8988T (cell line): ENCODE measurements around the gene SH3RF3.

Experiments
- DNase-seq: peaks from one replicate; pipeline ENCODE4 v3.0.0; 2011

SH3RF3 gene

GRCh38 chr2:109320195-109320922 lies 191.4 kb downstream of the SH3RF3 start:
- no peak for DNase-seq

- no peak for DNase-seq
Observed at GRCh38 chr2:109321570-109321969, 192.6 kb downstream of the SH3RF3 start.

DNA sequence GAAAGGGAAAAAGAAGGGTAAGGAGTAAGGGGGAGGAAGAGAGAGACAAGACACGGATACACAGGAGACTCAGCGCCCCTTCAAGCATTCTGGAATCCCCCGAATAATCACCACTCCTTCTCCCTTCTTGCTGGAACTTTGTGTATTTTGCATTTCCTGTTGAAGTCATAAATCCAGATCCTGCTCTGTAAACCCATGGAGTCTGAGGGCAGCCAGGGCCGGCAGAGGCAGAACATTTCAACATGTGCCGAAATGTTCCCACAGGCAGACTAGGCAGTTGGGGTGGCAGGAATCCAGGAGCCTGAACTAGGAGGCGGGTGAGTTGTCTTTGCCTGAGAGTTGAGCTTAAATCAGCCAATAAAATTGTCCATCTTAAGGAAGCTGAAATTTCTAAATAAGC lies 193.1 kb downstream of the SH3RF3 start:
- DNase-seq, result no peak

DNA sequence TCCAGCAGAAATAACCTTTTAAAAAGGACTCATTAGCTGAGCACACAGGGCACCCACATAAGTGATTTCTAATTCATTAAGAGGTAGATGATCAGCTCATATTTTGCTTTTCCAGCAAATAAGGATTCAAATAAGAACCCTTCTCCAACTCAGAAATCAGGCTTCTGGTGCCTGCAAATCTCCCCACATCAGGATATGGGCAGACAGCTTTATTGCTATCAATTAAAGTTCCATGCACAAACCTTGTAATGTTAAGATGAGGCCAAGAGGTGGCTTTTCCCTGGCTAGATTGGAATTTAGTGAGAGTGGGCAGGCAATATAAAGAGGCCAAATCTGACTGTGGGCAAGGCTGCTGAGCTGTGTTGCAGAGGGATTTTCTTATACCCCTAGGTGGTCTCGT lies 193.6 kb downstream of the SH3RF3 start:
- DNase-seq, result no peak

- DNase-seq, result no peak
Observed at GRCh38 chr2:109324861-109325260, 195.9 kb downstream of the SH3RF3 start.

DNA sequence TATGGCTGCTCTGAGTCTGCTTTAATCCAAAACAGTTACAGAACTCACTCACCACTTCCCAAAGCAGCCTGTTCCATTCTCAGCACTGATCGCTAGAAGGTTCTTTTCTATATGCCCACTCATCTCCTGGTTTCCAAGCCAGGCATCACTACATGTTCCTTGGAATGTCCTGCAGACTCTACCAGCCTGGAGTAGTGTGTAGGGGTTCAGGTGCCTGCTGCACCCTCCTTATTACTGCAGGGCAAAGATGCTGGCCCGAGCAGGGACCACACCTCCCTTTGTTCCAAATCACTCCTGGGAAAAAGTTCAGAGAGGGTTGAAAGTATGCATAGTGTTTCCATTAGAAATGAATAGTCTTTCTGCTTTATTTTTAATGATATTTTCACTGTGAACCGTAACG lies 196.6 kb downstream of the SH3RF3 start:
- no peak for DNase-seq

- DNase-seq, result no peak
Observed at GRCh38 chr2:109326306-109326705, 197.3 kb downstream of the SH3RF3 start.

- DNase-seq, result no peak
Observed at GRCh38 chr2:109330056-109330455, 201.1 kb downstream of the SH3RF3 start.

DNA sequence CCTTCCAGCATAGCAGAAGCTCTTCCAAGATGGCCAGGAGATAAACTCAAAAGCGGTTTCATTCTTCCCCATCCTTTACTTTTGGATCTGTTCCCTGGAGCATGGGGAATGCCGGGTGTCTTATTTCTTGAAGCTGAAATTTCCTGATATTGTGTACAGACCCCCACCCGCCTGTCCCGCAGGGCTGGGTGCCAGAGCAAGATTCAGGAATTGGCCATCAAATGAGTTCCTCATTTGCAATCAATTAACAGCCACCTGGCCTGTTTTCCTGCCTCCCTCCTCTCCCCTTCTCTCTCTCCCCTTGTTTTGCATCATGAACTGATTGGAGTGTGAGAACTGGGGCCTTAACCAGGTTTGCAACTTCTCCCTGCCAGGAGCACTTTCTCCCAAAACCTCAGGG lies 202.1 kb downstream of the SH3RF3 start:
- no peak for DNase-seq

- DNase-seq, result peak; percentile 60
Observed at GRCh38 chr2:109331896-109332848, 203.2 kb downstream of the SH3RF3 start.

DNA sequence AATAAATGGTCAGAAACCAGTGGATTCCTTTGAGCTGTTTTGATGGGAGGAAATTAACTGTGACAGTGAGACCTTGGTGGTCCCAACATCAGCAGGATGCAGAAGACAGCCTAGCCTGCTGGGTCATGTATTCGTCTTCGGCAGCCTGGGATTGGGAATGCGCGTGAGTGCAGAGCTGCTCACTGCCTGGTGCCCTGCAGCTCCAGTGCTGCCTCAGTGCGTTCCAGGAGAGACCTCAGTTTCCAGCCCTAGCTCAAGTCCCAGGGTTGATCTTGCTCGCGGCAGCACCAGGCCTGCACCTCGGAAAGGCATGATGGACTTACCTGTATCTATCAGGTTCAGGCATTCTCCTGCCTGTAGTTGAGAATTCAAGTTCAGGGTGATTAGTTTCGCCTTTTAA lies 203.9 kb downstream of the SH3RF3 start:
- DNase-seq, result no peak

DNA sequence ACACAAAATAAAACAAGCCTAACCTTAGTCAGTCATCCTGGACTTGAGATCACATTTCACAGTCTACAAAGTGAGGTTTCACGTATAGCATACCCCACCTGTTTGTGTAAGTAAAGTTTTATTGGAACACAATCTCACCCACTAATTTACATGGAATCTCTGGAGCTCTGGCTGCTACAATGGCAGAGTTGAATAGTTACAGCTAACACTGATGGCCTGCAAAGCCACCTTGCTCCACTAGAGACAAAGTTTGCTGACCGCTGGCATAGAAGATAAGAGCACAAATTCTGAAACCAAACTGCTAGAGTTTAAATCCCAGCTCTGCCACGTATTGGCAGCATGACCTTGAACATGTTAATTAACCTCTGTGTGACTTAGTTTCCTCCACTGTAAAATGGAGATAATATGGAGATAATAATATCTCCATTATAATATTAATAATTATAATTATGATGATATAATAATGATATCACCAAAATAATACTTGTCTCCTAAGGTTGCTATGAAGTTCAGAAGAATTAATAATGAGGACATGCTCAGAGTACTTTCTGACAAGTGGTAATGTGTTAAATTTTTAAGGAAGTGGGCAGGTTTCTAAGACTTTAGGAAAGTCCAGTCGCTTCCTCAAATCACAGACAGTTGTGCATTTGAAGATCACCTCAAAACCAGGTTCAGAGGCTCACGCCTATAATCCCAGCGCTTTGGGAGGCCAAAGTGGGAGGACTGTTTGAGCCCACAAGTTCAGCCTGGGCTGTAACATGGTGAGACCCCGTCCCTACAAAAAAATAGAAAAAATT lies 204.6 kb downstream of the SH3RF3 start:
- no peak for DNase-seq

- DNase-seq, result no peak
Observed at GRCh38 chr2:109335631-109336176, 206.7 kb downstream of the SH3RF3 start.

DNA sequence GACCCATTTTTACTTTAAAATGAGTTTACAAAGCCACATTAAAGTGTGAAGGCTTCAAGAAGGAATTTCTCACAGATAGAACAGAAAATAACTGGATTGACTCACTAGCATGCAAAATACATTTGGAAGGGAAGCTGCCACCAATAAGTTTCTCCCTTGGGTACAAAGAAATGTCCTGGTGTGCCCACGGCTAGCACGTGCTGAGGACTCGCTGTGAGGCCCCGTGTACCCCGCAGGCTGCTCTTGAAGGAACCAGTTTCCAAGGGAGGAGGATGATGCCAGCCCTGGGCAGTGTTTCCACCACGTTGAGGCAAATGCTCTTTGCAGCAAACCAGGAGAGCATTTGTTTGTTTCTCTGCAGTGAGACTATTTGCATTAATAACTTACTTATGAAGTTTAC lies 207.3 kb downstream of the SH3RF3 start:
- DNase-seq, result no peak

GRCh38 chr2:109337221-109337620 lies 208.2 kb downstream of the SH3RF3 start:
- no peak for DNase-seq

DNA sequence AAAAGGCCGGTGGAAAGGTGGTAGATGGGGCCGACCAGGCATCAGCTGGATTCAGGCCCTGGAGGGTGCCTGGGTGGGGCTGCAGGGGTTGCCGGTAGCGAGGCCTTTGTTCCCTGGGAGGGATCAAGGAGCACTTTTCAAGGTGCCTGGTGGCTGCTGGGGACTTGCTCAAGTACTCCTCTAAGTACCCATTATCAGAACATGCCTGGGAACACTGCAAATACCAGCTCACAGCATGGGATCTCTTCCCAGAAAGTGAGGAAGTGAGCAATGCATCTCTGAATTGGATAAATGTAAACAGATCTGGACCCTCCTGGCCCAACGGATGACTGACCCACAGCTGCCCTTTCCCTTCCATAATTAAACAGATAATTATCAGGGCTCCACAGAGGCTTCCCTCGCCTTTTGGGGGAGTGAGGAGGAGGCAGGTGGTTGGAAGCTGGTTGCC lies 210.5 kb downstream of the SH3RF3 start:
- DNase-seq, result no peak

DNA sequence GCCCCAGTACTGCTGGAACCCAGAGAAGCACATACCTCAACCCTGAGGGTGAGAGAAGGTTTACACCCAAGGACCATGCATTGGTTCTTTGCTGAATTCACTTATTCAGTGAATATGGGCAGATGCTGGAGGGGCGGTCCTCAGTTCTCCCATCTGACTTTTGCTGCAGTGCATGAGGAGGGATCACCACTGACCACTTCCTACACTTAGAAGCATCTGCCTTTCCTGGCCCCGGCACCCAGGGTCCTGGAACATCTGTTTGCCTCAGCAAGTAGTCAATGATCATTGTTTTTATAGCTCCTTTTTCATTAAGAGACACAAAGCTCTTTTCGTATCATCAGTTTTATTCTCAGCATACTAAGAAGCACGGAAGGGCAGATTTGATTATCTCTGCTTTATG lies 211.4 kb downstream of the SH3RF3 start:
- DNase-seq, result no peak

DNA sequence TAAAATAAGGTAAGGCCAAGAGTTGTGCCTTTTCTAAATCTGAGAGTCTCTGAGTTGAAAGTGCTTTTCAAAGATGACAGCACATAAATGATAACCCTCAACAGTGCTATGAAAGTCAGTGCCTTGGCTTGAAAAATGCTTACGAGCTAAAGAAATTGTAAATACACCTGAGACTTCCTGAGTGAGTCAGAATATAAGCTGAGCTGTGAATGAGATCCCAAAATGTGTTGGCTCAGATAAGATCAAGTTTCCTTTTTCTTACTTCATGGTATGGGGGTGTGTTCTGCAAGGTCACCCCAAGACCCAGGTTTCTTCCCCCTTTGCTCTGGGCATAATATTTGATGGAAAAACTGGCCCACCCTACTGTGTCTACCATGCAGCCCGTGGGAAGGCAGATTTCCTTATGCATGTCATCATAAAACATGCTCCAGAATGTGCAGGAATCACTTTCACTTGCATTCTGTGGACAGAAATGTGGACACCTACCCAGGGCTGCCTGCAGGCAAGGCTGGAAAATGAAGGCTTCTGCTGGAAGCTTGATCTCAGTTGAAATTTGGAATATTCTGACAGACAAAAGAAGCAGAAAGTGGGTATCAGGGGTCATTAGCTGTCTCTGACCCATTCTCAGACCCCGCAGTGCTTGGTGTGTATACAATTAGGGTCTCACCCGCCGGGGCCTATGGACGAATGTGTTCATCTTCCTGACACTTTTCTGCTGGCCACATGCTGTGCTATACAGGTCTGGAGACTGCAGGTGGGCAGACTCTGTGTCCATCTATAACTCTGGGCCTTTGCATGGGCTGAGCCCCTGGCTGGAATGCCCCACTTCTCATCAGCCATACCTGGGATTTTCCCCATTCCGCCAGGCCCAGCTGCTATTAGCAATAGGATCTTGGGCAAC lies 212.6 kb downstream of the SH3RF3 start:
- no peak for DNase-seq

- no peak for DNase-seq
Observed at GRCh38 chr2:109342256-109342850, 213.3 kb downstream of the SH3RF3 start.

DNA sequence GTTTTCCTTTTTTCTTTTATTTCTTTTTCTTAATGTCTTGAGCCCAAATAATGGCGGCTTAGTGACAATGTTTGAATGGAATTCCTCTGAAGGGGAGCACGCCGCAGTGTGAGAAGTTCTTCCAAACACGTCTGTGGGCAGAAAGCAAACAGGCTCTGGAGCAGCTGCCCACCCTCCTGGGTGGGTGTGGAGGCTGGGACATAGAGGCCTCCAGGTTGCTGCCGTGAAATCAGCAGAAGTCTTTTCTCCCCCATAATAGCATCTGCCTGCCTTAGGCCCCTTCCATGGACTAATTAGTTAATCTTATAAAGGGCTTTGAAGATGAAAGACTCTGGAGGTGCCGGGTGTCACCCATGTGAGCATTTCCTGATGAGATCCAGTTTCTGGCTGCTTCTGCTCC lies 213.9 kb downstream of the SH3RF3 start:
- no peak for DNase-seq

DNA sequence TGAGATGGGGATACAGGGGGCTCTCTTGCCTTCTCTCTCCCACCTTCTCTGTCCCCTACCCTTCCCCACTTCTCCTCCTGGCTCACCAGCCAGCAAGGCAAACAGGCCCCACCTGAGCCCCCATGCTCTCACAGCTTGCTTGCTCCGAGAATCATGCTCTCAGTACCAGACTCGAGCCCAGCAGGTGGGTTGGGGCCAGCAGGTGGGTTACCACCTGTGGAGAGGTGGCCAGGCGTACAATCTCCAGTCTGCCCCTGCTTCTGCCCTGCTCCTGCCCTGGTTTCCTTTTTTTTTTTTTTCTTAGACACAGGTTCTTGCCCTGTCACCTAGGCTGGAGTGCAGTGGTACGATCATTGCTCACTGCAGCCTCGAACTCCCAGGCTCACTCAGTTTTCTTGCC lies 214.5 kb downstream of the SH3RF3 start:
- no peak for DNase-seq
